ENCODE results near the gene TRIM28. TPM values are rescaled to one million over a fixed set of nuclear protein-coding genes. Genes with fewer than 3 reads are reported as not detected.

TRIM28 gene
- total and polyA plus RNA-seq, 2 donors (not counting 3 experiments of a cell fraction or from before 2014, with no cell fraction given): 429 to 521 TPM

DNA sequence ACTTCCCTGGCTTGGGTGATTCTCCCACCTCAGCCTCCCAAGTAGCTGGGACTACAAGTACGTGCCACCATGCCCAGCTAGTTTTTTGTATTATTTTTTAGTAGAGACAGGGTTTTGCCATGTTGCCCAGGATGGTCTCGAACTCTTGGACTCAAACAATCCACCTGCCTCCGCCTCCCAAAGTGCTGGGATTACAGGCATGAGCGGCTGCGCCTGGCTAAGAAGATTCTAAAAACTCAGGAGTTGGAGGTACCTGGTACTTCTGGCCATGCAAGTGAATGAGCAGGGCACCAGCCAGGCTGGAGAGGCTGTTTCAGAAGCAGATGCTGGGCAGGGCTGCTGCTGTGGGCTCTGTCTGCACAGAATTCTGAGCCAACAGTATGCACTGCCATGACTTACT, 23.1 kb downstream of the TRIM28 start:
- intact Hi-C loops (cut with micrococcal nuclease) (no loop called here), dilution Hi-C loops (cut with MboI; ENCODE audit: extremely low pct_ligation_motif_present, low sequenced_read_pairs) (no loop called here)
- no peak overlapping the region for H3K4me3 ChIP-seq (replicated peaks in 1 of 3; ENCODE audit: insufficient read depth in 1 of 3, low read depth in 1 of 3, low read length in 3 of 3)
- peaks cover 5 to 15% of the 10 kb centered on the region in 2 experiments for H3K27me3 ChIP-seq (ENCODE audit: control insufficient read depth in 2 of 2, insufficient read depth in 2 of 2, low read length in 2 of 2)
- peaks cover 0 to 9% of the 10 kb centered on the region in 2 experiments for H3K36me3 ChIP-seq (ENCODE audit: control insufficient read depth in 2 of 2, extremely low read depth in 1 of 2, insufficient read depth in 2 of 2, low read length in 2 of 2)
- H3K9me1 ChIP-seq (replicated peaks; ENCODE audit: control insufficient read depth, extremely low read depth, insufficient read depth, low read length): no peaks in the 10 kb centered on the region
- H3K9ac ChIP-seq (replicated peaks; ENCODE audit: extremely low read depth, insufficient read depth, low read length): no peak overlapping the region
- POLR2A ChIA-PET: no interaction called here
- no peaks in the 10 kb centered on the region for H3K9me3 ChIP-seq (replicated peaks; ENCODE audit: control insufficient read depth, insufficient read depth, low read length)
- BruUV-seq (replicated peaks): no TSS peak
- H3K79me2 ChIP-seq (ENCODE audit: control insufficient read depth, insufficient read depth, low read length): no peaks in the 10 kb centered on the region
- TF ChIP-seq, protein P1, sequence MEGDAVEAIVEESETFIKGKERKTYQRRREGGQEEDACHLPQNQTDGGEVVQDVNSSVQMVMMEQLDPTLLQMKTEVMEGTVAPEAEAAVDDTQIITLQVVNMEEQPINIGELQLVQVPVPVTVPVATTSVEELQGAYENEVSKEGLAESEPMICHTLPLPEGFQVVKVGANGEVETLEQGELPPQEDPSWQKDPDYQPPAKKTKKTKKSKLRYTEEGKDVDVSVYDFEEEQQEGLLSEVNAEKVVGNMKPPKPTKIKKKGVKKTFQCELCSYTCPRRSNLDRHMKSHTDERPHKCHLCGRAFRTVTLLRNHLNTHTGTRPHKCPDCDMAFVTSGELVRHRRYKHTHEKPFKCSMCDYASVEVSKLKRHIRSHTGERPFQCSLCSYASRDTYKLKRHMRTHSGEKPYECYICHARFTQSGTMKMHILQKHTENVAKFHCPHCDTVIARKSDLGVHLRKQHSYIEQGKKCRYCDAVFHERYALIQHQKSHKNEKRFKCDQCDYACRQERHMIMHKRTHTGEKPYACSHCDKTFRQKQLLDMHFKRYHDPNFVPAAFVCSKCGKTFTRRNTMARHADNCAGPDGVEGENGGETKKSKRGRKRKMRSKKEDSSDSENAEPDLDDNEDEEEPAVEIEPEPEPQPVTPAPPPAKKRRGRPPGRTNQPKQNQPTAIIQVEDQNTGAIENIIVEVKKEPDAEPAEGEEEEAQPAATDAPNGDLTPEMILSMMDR (IDR thresholded peaks at IDR 0.05; ENCODE audit: extremely low read depth in 1 of 2, insufficient read depth in 1 of 2, low read depth in 1 of 2, low read length in 2 of 2): no peak
- TF ChIP-seq EZH2 (IDR thresholded peaks at IDR 0.05; ENCODE audit: borderline replicate concordance, low read depth, low read length, severe bottlenecking): no peak
- no peak for TF ChIP-seq POLR2AphosphoS5 (IDR thresholded peaks at IDR 0.05; ENCODE audit: insufficient read depth, low read depth, low read length)
- TF ChIP-seq MYC (IDR thresholded peaks at IDR 0.05; ENCODE audit: low read depth, low read length): no peak
- TF ChIP-seq JUN (IDR thresholded peaks at IDR 0.05; ENCODE audit: borderline replicate concordance, insufficient read depth, insufficient read length, low read depth): no peak
- no peak for TF ChIP-seq FOS (IDR thresholded peaks at IDR 0.05; ENCODE audit: borderline replicate concordance, insufficient read depth, low read length)
- TF ChIP-seq POLR2A (IDR thresholded peaks at IDR 0.05; ENCODE audit: low read depth, low read length): no peak
- no peak for FAIRE-seq
- H2AFZ ChIP-seq (ENCODE audit: low read depth, low read length): no peak overlapping the region
- peaks cover 15% of the 10 kb centered on the region for H3K4me1 ChIP-seq (ENCODE audit: control insufficient read depth, extremely low read depth, insufficient read depth, low read length)
- no peaks in the 10 kb centered on the region for H4K20me1 ChIP-seq (replicated peaks; ENCODE audit: control insufficient read depth, extremely low read depth, insufficient read depth, low read length)
- H3K27ac ChIP-seq (ENCODE audit: insufficient read depth, low read depth, low read length): no peak overlapping the region
- no peak for DNase-seq (ENCODE audit: low read depth, low spot score)
- CTCF ChIA-PET: no interaction called here
- H3K4me2 ChIP-seq (ENCODE audit: insufficient read depth, low read length): no peak overlapping the region
